HT-29 (cell line): Measurements from ENCODE around the gene TRA2B. TPM values are rescaled to one million over a fixed set of nuclear protein-coding genes. Genes with fewer than 3 reads are reported as not detected.

Experiments used
- DNase-seq: peaks from one replicate; pipeline ENCODE4 v3.0.0-alpha.2; 2015; ENCODE audit warnings: low spot score
- total RNA-seq: library from RNA; depleted of rRNA; stranded (reverse); fragments of >200 nt; shearing (Covaris generic); gene quantifications from 2 replicates; pipeline ENCODE4 v1.2.3, GENCODE V29; 2014; rRNA removed

The TRA2B gene
- total RNA-seq, 1 experiment from 2014 or later: 268 TPM

- DNase-seq: no peak
These were observed 70.2 kb downstream of the TRA2B start for GRCh38 chr3:185867650-185868049.

GRCh38 chr3:185866995-185867394 lies 70.8 kb downstream of the TRA2B start:
- DNase-seq: no peak

GRCh38 chr3:185866555-185866954 lies 71.3 kb downstream of the TRA2B start:
- DNase-seq: no peak

Other genes starting within 250 kb of the TRA2B start
- 28.7 and 29.8 TPM in 2 replicates for gene IGF2BP2, start 113.0 kb downstream of the TRA2B start, total RNA-seq
- gene ETV5, start 171.1 kb upstream of the TRA2B start, total RNA-seq: 25.4 and 39.6 TPM in 2 replicates